C4-2B (cell line): ENCODE measurements around the gene IFNA4.

Experiments
- ZFX ChIP-seq: fragments of 450-650 bp; IDR thresholded peaks from 2 replicates; pipeline ENCODE4 v1.6.1; 2017
- TF ChIP-seq, protein P1 (sequence below): fragments of 450-650 bp; conservative IDR thresholded peaks from 2 replicates; pipeline ENCODE4 v1.5.1; 2017; ENCODE audit warnings: mild to moderate bottlenecking

DNA sequence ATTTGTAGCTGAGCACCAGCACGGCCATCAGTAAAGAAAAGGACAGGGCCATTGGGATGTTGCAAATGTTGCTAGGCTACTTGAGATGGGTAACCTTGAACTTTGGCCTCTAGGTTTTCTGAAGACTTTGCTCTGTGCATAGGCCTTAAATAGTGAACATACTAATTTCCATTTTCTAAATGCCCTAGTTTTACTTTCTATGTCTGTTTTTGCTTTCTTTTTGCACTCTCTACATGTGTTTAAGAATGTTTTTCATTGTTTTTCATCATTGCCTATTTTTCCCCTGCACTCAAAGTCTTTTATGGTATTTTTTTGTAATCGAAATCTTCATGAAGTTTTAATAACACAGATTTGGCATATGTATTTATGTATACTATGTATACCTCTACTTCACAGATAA lies 40.7 kb upstream of the IFNA4 start, which contains the start of gene IFNA17:
- TF ChIP-seq, protein P1, sequence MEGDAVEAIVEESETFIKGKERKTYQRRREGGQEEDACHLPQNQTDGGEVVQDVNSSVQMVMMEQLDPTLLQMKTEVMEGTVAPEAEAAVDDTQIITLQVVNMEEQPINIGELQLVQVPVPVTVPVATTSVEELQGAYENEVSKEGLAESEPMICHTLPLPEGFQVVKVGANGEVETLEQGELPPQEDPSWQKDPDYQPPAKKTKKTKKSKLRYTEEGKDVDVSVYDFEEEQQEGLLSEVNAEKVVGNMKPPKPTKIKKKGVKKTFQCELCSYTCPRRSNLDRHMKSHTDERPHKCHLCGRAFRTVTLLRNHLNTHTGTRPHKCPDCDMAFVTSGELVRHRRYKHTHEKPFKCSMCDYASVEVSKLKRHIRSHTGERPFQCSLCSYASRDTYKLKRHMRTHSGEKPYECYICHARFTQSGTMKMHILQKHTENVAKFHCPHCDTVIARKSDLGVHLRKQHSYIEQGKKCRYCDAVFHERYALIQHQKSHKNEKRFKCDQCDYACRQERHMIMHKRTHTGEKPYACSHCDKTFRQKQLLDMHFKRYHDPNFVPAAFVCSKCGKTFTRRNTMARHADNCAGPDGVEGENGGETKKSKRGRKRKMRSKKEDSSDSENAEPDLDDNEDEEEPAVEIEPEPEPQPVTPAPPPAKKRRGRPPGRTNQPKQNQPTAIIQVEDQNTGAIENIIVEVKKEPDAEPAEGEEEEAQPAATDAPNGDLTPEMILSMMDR = no peak
- no peak for TF ChIP-seq ZFX
